OCI-LY7 (cell line): ENCODE data around the gene TBC1D5. TPM values are rescaled to one million over a fixed set of nuclear protein-coding genes. Genes with fewer than 3 reads are reported as not detected.

ENCODE experiments used
- BruUV-seq: library from RNA; stranded (reverse); fragments of 400-500 nt; replicated peaks from 2 replicates; lab custom pipeline; 2021; lab: Mats Ljungman, UMichigan
- CTCF ChIA-PET: fragments of 300-600 bp; sonication (Branson Sonifier 250); formaldehyde crosslinking; loops from one replicate; lab custom pipeline; 2022; ENCODE audit warnings: antibody characterized with exemption; ENCODE audit not compliant: unreplicated experiment; lab: Charles Lee
- POLR2A ChIA-PET: fragments of 300-600 bp; sonication (Branson Sonifier 250); formaldehyde crosslinking; loops from one replicate; lab custom pipeline; 2022; ENCODE audit warnings: antibody characterized with exemption; lab: Charles Lee
- DNase-seq: peaks from one replicate; pipeline ENCODE4 v3.0.0-alpha.2; 2015; ENCODE audit warnings: low spot score
- H2AFZ ChIP-seq: fragments of 200-600 bp; sonication (generic), shearing (Covaris generic); 2 replicates; pipeline ENCODE4 v1.6.1; 2014; ENCODE audit warnings: mild to moderate bottlenecking, antibody characterized with exemption, low read length, moderate library complexity
- H3K27ac ChIP-seq: fragments of 200-600 bp; sonication (generic); 2 replicates; pipeline ENCODE4 v1.5.1; 2014; ENCODE audit warnings: mixed run types, low read depth, mild to moderate bottlenecking, moderate library complexity, low read length, inconsistent platforms; ENCODE audit not compliant: poor library complexity, severe bottlenecking
- H3K36me3 ChIP-seq: fragments of 200-600 bp; sonication (generic); 2 replicates; pipeline ENCODE4 v1.6.1; 2014; ENCODE audit warnings: mild to moderate bottlenecking, antibody characterized with exemption, low read length, moderate library complexity, mixed read lengths; ENCODE audit not compliant: insufficient read depth
- H3K4me1 ChIP-seq: fragments of 200-600 bp; sonication (generic); 2 replicates; pipeline ENCODE4 v1.5.1; 2014; ENCODE audit warnings: mild to moderate bottlenecking, low read length; ENCODE audit not compliant: insufficient read depth, poor library complexity, severe bottlenecking
- H3K4me2 ChIP-seq: fragments of 200-600 bp; sonication (generic); 2 replicates; pipeline ENCODE4 v1.6.1; 2014; ENCODE audit warnings: mild to moderate bottlenecking, low read length
- H3K4me3 ChIP-seq: fragments of 200-600 bp; sonication (generic); 2 replicates; pipeline ENCODE4 v1.5.1; 2014; ENCODE audit warnings: mild to moderate bottlenecking, low read depth, low read length; ENCODE audit not compliant: poor library complexity, severe bottlenecking
- H3K79me2 ChIP-seq: fragments of 200-600 bp; sonication (generic); 2 replicates; pipeline ENCODE4 v1.6.1; 2016; ENCODE audit warnings: low read depth, mild to moderate bottlenecking, low read length, moderate library complexity, mixed read lengths; ENCODE audit not compliant: insufficient read depth
- H3K9me2 ChIP-seq: fragments of 200-600 bp; sonication (generic); 2 replicates; pipeline ENCODE4 v1.6.1; 2016; ENCODE audit warnings: mild to moderate bottlenecking, low read length, mixed read lengths; ENCODE audit not compliant: insufficient read depth
- H3K9me3 ChIP-seq: fragments of 200-600 bp; sonication (generic); 2 replicates; pipeline ENCODE4 v1.6.1; 2014; ENCODE audit warnings: mild to moderate bottlenecking, mixed run types, low read length, mixed read lengths
- H4K20me1 ChIP-seq: fragments of 200-600 bp; sonication (generic); 2 replicates; pipeline ENCODE4 v1.6.1; 2014; ENCODE audit warnings: mild to moderate bottlenecking, antibody characterized with exemption, low read length, moderate library complexity, mixed read lengths; ENCODE audit not compliant: insufficient read depth
- EZH2phosphoT487 ChIP-seq: fragments of 200-600 bp; sonication (generic); IDR thresholded peaks from 2 replicates; pipeline ENCODE4 v1.6.1; 2018; ENCODE audit warnings: low read depth, borderline replicate concordance, mild to moderate bottlenecking, mixed run types, antibody characterized with exemption, low read length, moderate library complexity, mixed read lengths
- intact Hi-C: fragments of 100-400 bp; cut with micrococcal nuclease; formaldehyde crosslinking; loops from one replicate; pipeline ENCODE4 v1.10.0; 2022; ENCODE audit not compliant: unreplicated experiment
- total RNA-seq, 2 experiments: library from RNA; depleted of rRNA in 1 of 2; stranded (reverse); fragments of >200 nt in 1 of 2; shearing (Covaris generic) in 1 of 2; gene quantifications; 2 replicates each; pipeline ENCODE4 v1.2.3, GENCODE V29; 2014 to 2022
- TF ChIP-seq, protein P1 (sequence below): fragments of 200-600 bp; sonication (generic); conservative IDR thresholded peaks from 2 replicates; pipeline ENCODE4 v1.5.1; 2014; ENCODE audit warnings: mild to moderate bottlenecking, antibody characterized with exemption, low read length, moderate library complexity, mixed read lengths

Gene TBC1D5
- total RNA-seq, 2 experiments from 2014 or later: 78.5 to 82.4 TPM

DNA sequence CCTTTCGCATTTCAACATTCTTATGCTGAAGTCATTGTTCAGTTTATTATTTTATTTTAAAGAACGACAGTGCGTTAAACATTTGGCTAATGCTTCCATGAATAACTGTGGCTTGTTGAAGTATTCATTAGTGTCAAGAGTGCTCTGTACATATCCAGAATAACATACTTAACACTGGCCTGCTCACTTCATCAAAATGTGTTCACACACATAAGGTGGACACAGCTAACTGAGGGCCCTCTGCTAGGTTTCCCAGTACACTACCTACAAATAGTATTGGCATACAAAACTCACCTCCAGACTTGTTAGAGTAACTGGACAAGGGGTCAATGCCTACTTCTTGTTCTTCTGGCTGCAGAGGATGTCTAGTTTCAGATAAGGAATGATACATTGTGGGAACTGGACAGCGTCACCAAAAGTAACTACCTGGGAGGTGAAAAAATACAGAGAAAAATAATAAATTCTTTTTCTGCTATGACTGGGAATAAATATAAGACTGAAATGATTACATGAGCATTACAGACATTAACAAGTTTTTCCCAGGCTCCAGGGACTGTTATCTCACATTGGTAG lies 234.2 kb downstream of the TBC1D5 start:
- POLR2A ChIA-PET: interaction anchor here (0.5 kb wide), 1 partner anchor 12 kb away, joined by 3 read pairs; no protein-coding TSS in a partner anchor
- DNase-seq: no peak
- no TSS peak for BruUV-seq
- Histone ChIP-seq H3K4me2 (no peak overlapping the region), H3K79me2 (no peaks in the 10 kb centered on the region), H3K4me1 (no peaks in the 10 kb centered on the region), H2AFZ (no peak overlapping the region), H3K9me3 (no peaks in the 10 kb centered on the region), H4K20me1 (0 out of 2 replicates have a peak, but pooled peaks cover 10% of the 10 kb centered on the region), H3K9me2 (no peaks in the 10 kb centered on the region), H3K36me3 (no peaks in the 10 kb centered on the region), H3K27ac (no peak overlapping the region), H3K4me3 (no peak overlapping the region)
- CTCF ChIA-PET: no interaction called here
- intact Hi-C loops: no loop called here
- TF ChIP-seq EZH2phosphoT487: no peak
- TF ChIP-seq, protein P1, sequence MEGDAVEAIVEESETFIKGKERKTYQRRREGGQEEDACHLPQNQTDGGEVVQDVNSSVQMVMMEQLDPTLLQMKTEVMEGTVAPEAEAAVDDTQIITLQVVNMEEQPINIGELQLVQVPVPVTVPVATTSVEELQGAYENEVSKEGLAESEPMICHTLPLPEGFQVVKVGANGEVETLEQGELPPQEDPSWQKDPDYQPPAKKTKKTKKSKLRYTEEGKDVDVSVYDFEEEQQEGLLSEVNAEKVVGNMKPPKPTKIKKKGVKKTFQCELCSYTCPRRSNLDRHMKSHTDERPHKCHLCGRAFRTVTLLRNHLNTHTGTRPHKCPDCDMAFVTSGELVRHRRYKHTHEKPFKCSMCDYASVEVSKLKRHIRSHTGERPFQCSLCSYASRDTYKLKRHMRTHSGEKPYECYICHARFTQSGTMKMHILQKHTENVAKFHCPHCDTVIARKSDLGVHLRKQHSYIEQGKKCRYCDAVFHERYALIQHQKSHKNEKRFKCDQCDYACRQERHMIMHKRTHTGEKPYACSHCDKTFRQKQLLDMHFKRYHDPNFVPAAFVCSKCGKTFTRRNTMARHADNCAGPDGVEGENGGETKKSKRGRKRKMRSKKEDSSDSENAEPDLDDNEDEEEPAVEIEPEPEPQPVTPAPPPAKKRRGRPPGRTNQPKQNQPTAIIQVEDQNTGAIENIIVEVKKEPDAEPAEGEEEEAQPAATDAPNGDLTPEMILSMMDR: no peak

DNA sequence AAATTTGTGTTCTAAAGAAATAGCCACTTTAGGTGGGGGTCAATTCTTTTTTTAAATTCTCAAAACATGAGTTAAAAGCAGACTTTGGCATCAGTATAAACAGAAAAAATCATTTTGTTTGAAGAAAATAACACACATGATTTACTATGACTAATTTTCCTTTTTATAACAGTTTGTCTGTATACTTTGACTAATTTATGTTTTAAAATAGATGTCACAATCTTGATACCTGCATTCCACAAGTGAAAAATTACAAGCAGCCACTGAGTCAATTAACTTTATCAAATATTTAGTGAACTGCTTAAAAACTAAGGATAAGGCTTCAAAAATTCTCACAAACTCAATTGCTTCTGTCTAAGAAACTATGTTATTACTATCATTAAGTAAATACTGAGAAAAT lies 235.0 kb downstream of the TBC1D5 start:
- H2AFZ ChIP-seq: no peak overlapping the region
- 0 out of 2 replicates have a peak, but pooled peaks cover 10% of the 10 kb centered on the region for H4K20me1 ChIP-seq
- ChIA-PET POLR2A (no interaction called here), CTCF (no interaction called here)
- no peak overlapping the region for H3K27ac ChIP-seq
- TSS peak; percentile 20 for BruUV-seq
- H3K4me3 ChIP-seq: no peak overlapping the region
- TF ChIP-seq, protein P1: no peak
- no peak for TF ChIP-seq EZH2phosphoT487
- no peaks in the 10 kb centered on the region for H3K79me2 ChIP-seq
- H3K9me3 ChIP-seq: no peaks in the 10 kb centered on the region
- DNase-seq: no peak
- no peak overlapping the region for H3K4me2 ChIP-seq
- H3K4me1 ChIP-seq: no peaks in the 10 kb centered on the region
- no peaks in the 10 kb centered on the region for H3K36me3 ChIP-seq
- intact Hi-C loops: no loop called here
- H3K9me2 ChIP-seq: no peaks in the 10 kb centered on the region

DNA sequence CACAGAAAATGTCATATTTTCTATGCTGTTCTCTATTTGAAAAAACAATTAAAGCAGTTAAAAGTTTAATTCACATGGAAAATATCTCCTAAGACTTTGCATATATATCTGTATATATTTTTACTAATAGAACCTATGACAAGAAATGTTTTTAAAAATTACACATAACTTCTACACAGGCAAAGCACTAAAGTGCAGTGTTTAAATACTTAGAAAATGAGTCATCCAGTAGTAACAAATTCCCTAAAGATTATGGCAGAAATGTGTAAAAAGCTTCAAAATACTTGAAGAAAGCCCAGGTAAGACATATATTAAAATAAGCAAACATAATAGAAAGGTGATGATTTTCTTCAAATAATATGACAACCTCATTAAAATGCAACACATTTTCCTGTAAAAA lies 236.6 kb downstream of the TBC1D5 start:
- Histone ChIP-seq H3K4me2 (no peak overlapping the region), H3K4me1 (no peaks in the 10 kb centered on the region), H2AFZ (no peak overlapping the region), H4K20me1 (0 out of 2 replicates have a peak, but pooled peaks cover 10% of the 10 kb centered on the region), H3K36me3 (no peaks in the 10 kb centered on the region), H3K9me2 (no peaks in the 10 kb centered on the region), H3K27ac (no peak overlapping the region), H3K9me3 (no peaks in the 10 kb centered on the region), H3K4me3 (no peak overlapping the region), H3K79me2 (no peaks in the 10 kb centered on the region)
- ChIA-PET CTCF (no interaction called here), POLR2A (interaction anchor here (0.6 kb wide), 2 partner anchors 11 to 1668 kb away, joined by 3 to 6 read pairs; no protein-coding TSS in a partner anchor)
- intact Hi-C loops: no loop called here
- TF ChIP-seq, protein P1: no peak
- TF ChIP-seq EZH2phosphoT487: no peak
- DNase-seq: no peak
- BruUV-seq: no TSS peak
